ENCODE results near the gene CTNNBIP1.

The CTNNBIP1 gene

DNA sequence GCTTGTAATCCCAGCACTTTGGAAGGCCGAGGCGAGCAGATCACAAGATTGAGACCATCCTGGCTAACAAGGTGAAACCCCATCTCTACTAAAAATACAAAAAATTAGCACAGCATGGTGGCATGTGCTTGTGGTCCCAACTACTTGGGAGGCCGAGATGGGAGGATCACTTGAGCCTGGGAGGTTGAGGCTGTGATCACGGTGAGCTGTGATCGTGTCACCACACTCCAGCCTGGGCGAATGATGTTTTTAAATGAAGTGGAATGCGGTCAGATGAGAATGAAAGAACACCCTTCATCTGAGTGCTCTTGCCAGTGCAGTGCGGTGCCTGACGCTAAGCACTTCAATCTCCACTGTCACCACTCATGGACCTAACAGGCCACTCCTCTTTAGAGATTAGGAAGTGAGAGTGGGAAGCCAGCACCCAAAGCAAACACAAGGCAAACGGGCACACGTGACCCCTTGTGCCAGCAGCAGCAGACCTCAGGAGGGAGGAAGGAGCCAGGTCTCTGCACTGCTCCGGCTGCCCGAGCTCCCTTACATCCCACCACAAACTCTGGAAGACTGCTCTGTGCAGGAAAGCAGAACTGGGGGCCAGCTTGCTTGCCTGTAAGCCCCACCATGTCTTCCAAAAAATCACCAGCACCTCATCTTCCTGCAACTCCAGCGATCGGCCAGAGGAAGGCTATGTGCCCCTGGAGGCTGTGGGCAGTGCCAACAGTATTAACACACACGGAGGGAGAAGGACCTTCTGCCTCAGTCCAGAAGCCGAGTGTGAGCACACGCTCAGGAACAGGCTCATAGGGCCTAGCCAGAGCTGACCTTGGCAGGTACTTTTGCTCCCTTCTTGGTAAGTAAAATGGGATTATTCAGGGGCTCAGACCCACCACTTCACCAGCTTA lies 9.7 kb downstream of the CTNNBIP1 start:
- Mint-ChIP-seq H3K36me3 (ENCODE audit: insufficient read depth) (no peaks in the 10 kb centered on the region), H3K9me3 (no peaks in the 10 kb centered on the region), H3K4me1 (ENCODE audit: low read depth in 2 of 2) (peaks cover 6 to 12% of the 10 kb centered on the region in 2 donors), H3K27me3 (no peaks in the 10 kb centered on the region), H3K27ac (peak overlapping the region; percentile 62 to 71), H3K4me3 (no peak overlapping the region)
- DNase-seq, result no peak
- ATAC-seq (replicated peaks), result peak; percentile 37

- Mint-ChIP-seq H3K9me3 (no peaks in the 10 kb centered on the region), H3K27me3 (no peaks in the 10 kb centered on the region), H3K27ac (peak overlapping the region in 1 of 2 donors; percentile 71), H3K4me1 (ENCODE audit: low read depth in 2 of 2) (peaks cover 11 to 13% of the 10 kb centered on the region in 2 donors), H3K4me3 (no peak overlapping the region), H3K36me3 (ENCODE audit: insufficient read depth) (peaks cover 4% of the 10 kb centered on the region)
- ATAC-seq (replicated peaks) (no peak), DNase-seq (no peak)
These were observed 16.0 kb downstream of the CTNNBIP1 start for GRCh38 chr1:9894115-9894514.

- Mint-ChIP-seq H3K27ac (peak overlapping the region in 1 of 2 donors; percentile 4), H3K4me1 (ENCODE audit: low read depth in 2 of 2) (peaks cover 11 to 13% of the 10 kb centered on the region in 2 donors), H3K27me3 (no peaks in the 10 kb centered on the region), H3K36me3 (ENCODE audit: insufficient read depth) (peaks cover 4% of the 10 kb centered on the region), H3K4me3 (no peak overlapping the region), H3K9me3 (no peaks in the 10 kb centered on the region)
- ATAC-seq (replicated peaks) (no peak), DNase-seq (no peak)
These were observed 17.2 kb downstream of the CTNNBIP1 start for GRCh38 chr1:9892563-9893528.

DNA sequence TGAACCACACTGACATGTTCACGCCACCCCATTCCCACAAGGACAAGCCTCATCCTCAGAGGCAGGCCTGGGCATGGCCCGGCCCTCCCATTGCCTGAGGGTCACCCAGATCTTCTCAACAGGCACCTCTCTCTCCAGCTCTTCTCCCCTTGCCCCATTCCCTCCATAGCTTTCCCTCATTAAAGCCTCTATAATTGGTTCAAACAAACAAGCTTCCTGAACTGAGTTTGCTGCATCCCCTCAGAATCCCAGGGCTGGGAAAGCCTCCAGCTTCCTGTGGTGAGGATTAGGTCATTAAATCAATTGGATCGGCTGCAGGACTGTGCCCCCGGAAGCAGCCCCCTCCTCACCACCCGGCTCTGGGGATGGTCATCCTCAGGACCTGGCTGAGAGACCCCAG lies 18.9 kb downstream of the CTNNBIP1 start:
- Mint-ChIP-seq H3K36me3 (ENCODE audit: insufficient read depth) (peaks cover 4% of the 10 kb centered on the region), H3K9me3 (no peaks in the 10 kb centered on the region), H3K4me3 (no peak overlapping the region), H3K4me1 (ENCODE audit: low read depth in 2 of 2) (peaks cover 11 to 13% of the 10 kb centered on the region in 2 donors), H3K27ac (peak overlapping the region in 1 of 2 donors; percentile 59), H3K27me3 (no peaks in the 10 kb centered on the region)
- DNase-seq, result no peak
- no peak for ATAC-seq (replicated peaks)

- DNase-seq (no peak), ATAC-seq (replicated peaks) (no peak)
- H3K4me3 Mint-ChIP-seq, result no peak overlapping the region
These were observed 19.8 kb downstream of the CTNNBIP1 start for GRCh38 chr1:9890224-9890731.

GRCh38 chr1:9889411-9889810 lies 20.7 kb downstream of the CTNNBIP1 start:
- Mint-ChIP-seq H3K27ac (peak overlapping the region; percentile 41 to 74), H3K36me3 (ENCODE audit: insufficient read depth) (peaks cover 4% of the 10 kb centered on the region), H3K4me1 (ENCODE audit: low read depth in 2 of 2) (peaks cover 12 to 16% of the 10 kb centered on the region in 2 donors), H3K27me3 (no peaks in the 10 kb centered on the region), H3K4me3 (no peak overlapping the region), H3K9me3 (no peaks in the 10 kb centered on the region)
- no peak for ATAC-seq (replicated peaks)
- no peak for DNase-seq

More at GRCh38 chr1:9890224-9890731, 19.8 kb downstream of the CTNNBIP1 start:
- Mint-ChIP-seq H3K27me3 (no peaks in the 10 kb centered on the region), H3K4me1 (ENCODE audit: low read depth in 2 of 2) (peaks cover 11 to 13% of the 10 kb centered on the region in 2 donors), H3K36me3 (ENCODE audit: insufficient read depth) (peaks cover 4% of the 10 kb centered on the region), H3K9me3 (no peaks in the 10 kb centered on the region), H3K27ac (peak overlapping the region in 1 of 2 donors; percentile 15)

- peaks cover 4% of the 10 kb centered on the region for H3K36me3 Mint-ChIP-seq (ENCODE audit: insufficient read depth)
- H3K4me3 Mint-ChIP-seq, result no peak overlapping the region
- no peak for ATAC-seq (replicated peaks)
- H3K4me1 Mint-ChIP-seq (ENCODE audit: low read depth in 2 of 2), result peaks cover 15 to 16% of the 10 kb centered on the region in 2 donors
- H3K27ac Mint-ChIP-seq, result peak overlapping the region in 1 of 2 donors; percentile 41
- DNase-seq, result no peak
- no peaks in the 10 kb centered on the region for H3K9me3 Mint-ChIP-seq
- H3K27me3 Mint-ChIP-seq, result no peaks in the 10 kb centered on the region
These were observed 21.2 kb downstream of the CTNNBIP1 start for GRCh38 chr1:9888886-9889285.

- DNase-seq (no peak), ATAC-seq (replicated peaks) (no peak)
- Mint-ChIP-seq H3K27ac (peak overlapping the region in 1 of 2 donors; percentile 46), H3K4me3 (no peak overlapping the region), H3K4me1 (ENCODE audit: low read depth in 2 of 2) (peaks cover 27 to 28% of the 10 kb centered on the region in 2 donors), H3K27me3 (no peaks in the 10 kb centered on the region), H3K36me3 (ENCODE audit: insufficient read depth) (peaks cover 6% of the 10 kb centered on the region), H3K9me3 (no peaks in the 10 kb centered on the region)
These were observed 23.0 kb downstream of the CTNNBIP1 start for GRCh38 chr1:9887070-9887469.

- no peak for DNase-seq
- ATAC-seq (replicated peaks), result no peak
- Mint-ChIP-seq H3K4me1 (ENCODE audit: low read depth in 2 of 2) (peaks cover 35 to 36% of the 10 kb centered on the region in 2 donors), H3K27ac (peak overlapping the region in 1 of 2 donors; percentile 30), H3K36me3 (ENCODE audit: insufficient read depth) (peaks cover 9% of the 10 kb centered on the region), H3K27me3 (no peaks in the 10 kb centered on the region), H3K4me3 (no peak overlapping the region), H3K9me3 (no peaks in the 10 kb centered on the region)
These were observed 23.9 kb downstream of the CTNNBIP1 start for GRCh38 chr1:9886092-9886742.

DNA sequence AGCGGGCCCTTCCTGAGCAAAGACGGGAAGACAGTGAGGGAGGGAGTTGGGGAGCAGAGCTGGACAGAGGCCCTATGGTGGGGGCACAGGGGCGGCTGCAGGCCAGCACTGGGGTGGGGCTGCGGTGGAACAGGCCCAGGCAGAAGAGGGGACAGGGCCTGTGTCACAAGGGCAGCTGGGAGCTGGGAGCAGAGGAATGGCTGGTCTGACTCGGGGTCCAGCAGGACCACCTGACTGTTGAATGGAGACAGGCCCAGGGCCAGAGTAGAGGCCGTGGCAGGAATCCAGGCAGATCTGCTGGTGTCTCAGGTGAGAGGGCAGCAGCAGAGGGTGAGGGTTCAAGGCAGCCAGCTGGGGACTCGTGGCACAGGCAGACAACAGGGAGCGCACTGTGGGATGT lies 25.3 kb downstream of the CTNNBIP1 start:
- ATAC-seq (replicated peaks), result no peak
- H3K27ac Mint-ChIP-seq, result peak overlapping the region; percentile 88 to 90
- peaks cover 37 to 41% of the 10 kb centered on the region in 2 donors for H3K4me1 Mint-ChIP-seq (ENCODE audit: low read depth in 2 of 2)

GRCh38 chr1:9883585-9884449 lies 26.3 kb downstream of the CTNNBIP1 start:
- Mint-ChIP-seq H3K9me3 (no peaks in the 10 kb centered on the region), H3K4me3 (peak overlapping the region in 1 of 2 donors; percentile 10), H3K4me1 (ENCODE audit: low read depth in 2 of 2) (peaks cover 35 to 37% of the 10 kb centered on the region in 2 donors), H3K27me3 (no peaks in the 10 kb centered on the region), H3K27ac (peak overlapping the region; percentile 88 to 90), H3K36me3 (ENCODE audit: insufficient read depth) (peaks cover 6% of the 10 kb centered on the region)
- no peak for ATAC-seq (replicated peaks)
- no peak for DNase-seq

More for the DNA sequence above, 25.3 kb downstream of the CTNNBIP1 start:
- H3K36me3 Mint-ChIP-seq (ENCODE audit: insufficient read depth), result peaks cover 6% of the 10 kb centered on the region
- H3K27me3 Mint-ChIP-seq, result no peaks in the 10 kb centered on the region
- H3K9me3 Mint-ChIP-seq, result no peaks in the 10 kb centered on the region
- no peak for DNase-seq
- no peak overlapping the region for H3K4me3 Mint-ChIP-seq

DNA sequence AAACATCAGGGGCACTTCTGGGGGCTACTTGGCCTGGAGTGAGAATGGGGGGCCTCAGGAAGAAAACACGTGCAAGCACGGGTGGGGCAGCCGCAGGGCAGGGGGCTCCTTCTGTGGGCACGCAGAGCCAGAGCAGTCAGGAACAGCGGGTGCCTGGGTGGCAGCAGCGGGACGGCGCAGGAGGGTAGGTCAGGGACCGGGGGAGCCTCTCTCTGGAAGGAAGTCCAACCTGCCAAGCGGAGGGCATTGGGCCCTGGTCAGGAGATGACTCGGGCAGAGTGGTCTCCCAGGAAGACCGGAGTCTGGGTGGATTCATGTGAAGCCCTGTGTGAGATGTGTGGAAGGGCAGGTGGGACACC lies 27.1 kb downstream of the CTNNBIP1 start:
- peak overlapping the region; percentile 58 to 75 for H3K4me3 Mint-ChIP-seq
- H3K27me3 Mint-ChIP-seq, result no peaks in the 10 kb centered on the region
- peak overlapping the region; percentile 88 to 90 for H3K27ac Mint-ChIP-seq
- no peaks in the 10 kb centered on the region for H3K9me3 Mint-ChIP-seq
- DNase-seq, result no peak
- ATAC-seq (replicated peaks), result no peak
- H3K4me1 Mint-ChIP-seq (ENCODE audit: low read depth in 2 of 2), result peaks cover 35 to 37% of the 10 kb centered on the region in 2 donors
- H3K36me3 Mint-ChIP-seq (ENCODE audit: insufficient read depth), result peaks cover 6% of the 10 kb centered on the region
